HCT116 (cell line): ENCODE measurements around the gene IL1RAPL2. TPM values are rescaled to one million over a fixed set of nuclear protein-coding genes. Genes with fewer than 3 reads are reported as not detected.

Source experiments
- ATAC-seq: fragments of 200-7000 bp; cut with Tn5 transposase; 2 replicates; pipeline ENCODE4 v1.9.1; 2020; ENCODE audit warnings: mild to moderate bottlenecking, moderate library complexity
- BruUV-seq: library from RNA; stranded (reverse); fragments of 400-500 nt; replicated peaks from 2 replicates; lab custom pipeline; 2021; lab: Mats Ljungman, UMichigan
- CTCF ChIA-PET: fragments of 300-600 bp; sonication (Branson Sonifier 250); formaldehyde crosslinking; loops from one replicate; lab custom pipeline; 2021; ENCODE audit warnings: antibody characterized with exemption; lab: Charles Lee
- POLR2A ChIA-PET: fragments of 300-600, 350-600 bp; sonication (Branson Sonifier 250); formaldehyde crosslinking; loops from one replicate; lab custom pipeline; 2021; ENCODE audit warnings: antibody characterized with exemption; lab: Charles Lee
- RAD21 ChIA-PET, 2 experiments: fragments of 300-600 bp; sonication (Branson Sonifier 250); formaldehyde crosslinking; loops; one replicate each; lab custom pipeline; 2023; ENCODE audit warnings: low total read pairs in 2 of 2; ENCODE audit not compliant: uncharacterized antibody in 2 of 2, unreplicated experiment in 2 of 2, low non-redundant PET in 1 of 2; lab: Charles Lee
- DNase-seq: peaks from one replicate; pipeline ENCODE4 v3.0.0-alpha.2; 2010; ENCODE audit warnings: low read depth, low spot score
- H2AFZ ChIP-seq: fragments of 200-600 bp; shearing (Covaris generic), sonication (generic); 2 replicates; pipeline ENCODE4 v1.6.1; 2017; ENCODE audit warnings: low read depth, mixed run types, mixed read lengths, antibody characterized with exemption, low read length; ENCODE audit not compliant: poor library complexity, severe bottlenecking
- H3K27ac ChIP-seq: 2 replicates; pipeline ENCODE4 v1.5.1; 2012; ENCODE audit warnings: low read depth, low read length
- H3K27me3 ChIP-seq: fragments of 200-600 bp; sonication (generic); 2 replicates; pipeline ENCODE4 v1.6.1; 2016; ENCODE audit warnings: mixed run types, low read length, mixed read lengths; ENCODE audit not compliant: insufficient read depth
- H3K36me3 ChIP-seq, 2 experiments: fragments of 200-500 bp in 1 of 2; fragments of 200-600 bp in 1 of 2; sonication (Bioruptor generic) in 1 of 2; sonication (generic) in 1 of 2; 2 replicates each; pipeline versions ENCODE4 v1.5.1 to v1.6.1; 2014 to 2016; ENCODE audit warnings: low read length in 2 of 2, inconsistent platforms in 1 of 2, mixed read lengths in 1 of 2, mixed run types in 1 of 2; ENCODE audit not compliant: insufficient read depth in 2 of 2, control insufficient read depth in 1 of 2
- H3K4me1 ChIP-seq, 2 experiments: fragments of 200-600 bp in 1 of 2; sonication (generic) in 1 of 2; 2 replicates each; pipeline versions ENCODE4 v1.5.1 to v1.6.1; 2012 to 2017; ENCODE audit warnings: low read length in 2 of 2, inconsistent platforms in 1 of 2, mild to moderate bottlenecking in 1 of 2, mixed read lengths in 1 of 2, mixed run types in 1 of 2, moderate library complexity in 1 of 2; ENCODE audit not compliant: insufficient read depth in 2 of 2, control insufficient read depth in 1 of 2
- H3K4me2 ChIP-seq: fragments of 200-600 bp; sonication (generic); 2 replicates; pipeline ENCODE4 v1.6.1; 2017; ENCODE audit warnings: mixed run types, low read length, mixed read lengths
- H3K4me3 ChIP-seq, 2 experiments: fragments of 200-600 bp in 1 of 2; sonication (generic) in 1 of 2; replicated peaks in 1 of 2; 2 replicates each; pipeline ENCODE4 v1.5.1; 2011 to 2016; ENCODE audit warnings: low read length in 2 of 2, control low read depth in 1 of 2, low read depth in 1 of 2, mild to moderate bottlenecking in 1 of 2, mixed read lengths in 1 of 2, mixed run types in 1 of 2
- H3K79me2 ChIP-seq: fragments of 200-600 bp; sonication (generic); 2 replicates; pipeline ENCODE4 v1.6.1; 2017; ENCODE audit warnings: mild to moderate bottlenecking, mixed run types, low read length, moderate library complexity, mixed read lengths; ENCODE audit not compliant: insufficient read depth
- H3K9ac ChIP-seq: fragments of 200-600 bp; sonication (generic); 2 replicates; pipeline ENCODE4 v1.6.1; 2016; ENCODE audit warnings: low read length, mixed read lengths
- H3K9me2 ChIP-seq: fragments of 200-600 bp; sonication (generic), shearing (Covaris generic); 2 replicates; pipeline ENCODE4 v1.6.1; 2017; ENCODE audit warnings: mixed run types, mild to moderate bottlenecking, moderate library complexity; ENCODE audit not compliant: insufficient read depth
- H3K9me3 ChIP-seq, 2 experiments: fragments of 200-500 bp in 1 of 2; fragments of 200-600 bp in 1 of 2; sonication (Bioruptor generic) in 1 of 2; sonication (generic) in 1 of 2; 2 replicates each; pipeline ENCODE4 v1.6.1; 2014 to 2017; ENCODE audit warnings: low read length in 2 of 2, mixed read lengths in 2 of 2, inconsistent platforms in 1 of 2, low read depth in 1 of 2, mild to moderate bottlenecking in 1 of 2, mixed run types in 1 of 2, moderate library complexity in 1 of 2; ENCODE audit not compliant: control insufficient read depth in 1 of 2, insufficient read depth in 1 of 2
- H4K20me1 ChIP-seq: fragments of 200-600 bp; sonication (generic), shearing (Covaris generic); 2 replicates; pipeline ENCODE4 v1.6.1; 2017; ENCODE audit warnings: mixed run types, mild to moderate bottlenecking, moderate library complexity; ENCODE audit not compliant: insufficient read depth
- CEBPB ChIP-seq: IDR thresholded peaks from 2 replicates; pipeline ENCODE4 v1.6.1; 2012; ENCODE audit warnings: low read depth
- EGR1 ChIP-seq: IDR thresholded peaks from 2 replicates; pipeline ENCODE4 v1.6.1; 2012; ENCODE audit warnings: low read depth
- ELF1 ChIP-seq: IDR thresholded peaks from 2 replicates; pipeline ENCODE4 v1.6.1; 2012; ENCODE audit warnings: low read depth, borderline replicate concordance
- EZH2phosphoT487 ChIP-seq: fragments of 200-600 bp; IDR thresholded peaks from 2 replicates; pipeline ENCODE4 v1.6.1; 2018; ENCODE audit warnings: antibody characterized with exemption, borderline replicate concordance
- FOSL1 ChIP-seq: IDR thresholded peaks from 2 replicates; pipeline ENCODE4 v1.6.1; 2012; ENCODE audit warnings: low read depth
- JUND ChIP-seq: IDR thresholded peaks from 2 replicates; pipeline ENCODE4 v1.6.1; 2012
- POLR2A ChIP-seq: IDR thresholded peaks from 2 replicates; pipeline ENCODE4 v1.7.0; 2011; ENCODE audit warnings: borderline replicate concordance; ENCODE audit not compliant: insufficient read depth, insufficient read length; ENCODE audit errors: extremely low read depth
- POLR2AphosphoS5 ChIP-seq: IDR thresholded peaks from 2 replicates; pipeline ENCODE4 v1.6.1; 2011; ENCODE audit warnings: mild to moderate bottlenecking, low read depth, low read length, moderate library complexity
- RAD21 ChIP-seq: IDR thresholded peaks from 2 replicates; pipeline ENCODE4 v1.6.1; 2012; ENCODE audit warnings: low read depth, mild to moderate bottlenecking
- SIN3A ChIP-seq: IDR thresholded peaks from 2 replicates; pipeline ENCODE4 v1.6.1; 2012; ENCODE audit warnings: low read depth
- SRF ChIP-seq: IDR thresholded peaks from 2 replicates; pipeline ENCODE4 v1.6.1; 2012; ENCODE audit warnings: low read depth
- TCF7L2 ChIP-seq: IDR thresholded peaks from 2 replicates; pipeline ENCODE4 v1.7.0; 2011; ENCODE audit warnings: borderline replicate concordance, inconsistent platforms; ENCODE audit not compliant: insufficient read depth, insufficient read length; ENCODE audit errors: extremely low read depth
- YY1 ChIP-seq: IDR thresholded peaks from 2 replicates; pipeline ENCODE4 v1.6.1; 2011; ENCODE audit warnings: low read length, low read depth, moderate library complexity, mild to moderate bottlenecking; ENCODE audit not compliant: insufficient replicate concordance; ENCODE audit errors: extremely low read depth
- ZFX ChIP-seq: fragments of 450-650 bp; IDR thresholded peaks from 2 replicates; pipeline ENCODE4 v1.6.1; 2017
- ZNF274 ChIP-seq: fragments of 200-500 bp; sonication (Bioruptor generic); IDR thresholded peaks from 2 replicates; pipeline ENCODE4 v1.6.1; 2014; ENCODE audit warnings: mild to moderate bottlenecking, low read depth, low read length, inconsistent platforms
- intact Hi-C: fragments of 100-400 bp; cut with micrococcal nuclease; formaldehyde crosslinking; loops from 2 replicates; pipeline ENCODE4 v1.10.0; 2022
- total RNA-seq: library from RNA; stranded (reverse); gene quantifications from one replicate; pipeline ENCODE4 v1.2.1, GENCODE V29; 2021; ENCODE audit not compliant: unreplicated experiment
- TF ChIP-seq, protein P1 (sequence below): IDR thresholded peaks from 2 replicates; pipeline ENCODE4 v1.6.1; 2012; ENCODE audit warnings: low read depth

IL1RAPL2 gene
- total RNA-seq, 1 experiment from 2014 or later, result not detected

DNA sequence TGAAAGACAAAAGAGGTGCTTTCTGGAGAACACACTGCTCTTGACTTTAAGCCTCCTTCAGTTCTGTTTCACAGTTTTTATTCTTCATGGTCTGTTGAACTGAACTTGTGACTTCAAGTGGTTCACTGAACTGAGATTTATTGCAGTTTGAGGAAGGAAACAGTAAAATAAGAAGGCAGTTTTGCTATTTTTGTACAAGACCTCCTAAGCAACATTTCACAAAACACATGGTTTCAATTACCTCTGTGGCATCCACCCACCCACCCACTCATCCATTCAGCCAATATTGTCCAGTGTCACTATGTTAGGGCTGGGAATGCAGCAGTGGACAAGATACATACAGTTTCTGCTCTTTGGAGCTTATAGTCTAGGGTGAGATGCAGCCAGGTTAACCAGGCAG lies 131.3 kb downstream of the IL1RAPL2 start:
- POLR2A ChIA-PET, result no interaction called here
- Histone ChIP-seq H3K9me3 (no peaks in the 10 kb centered on the region), H4K20me1 (no peaks in the 10 kb centered on the region), H3K27me3 (no peaks in the 10 kb centered on the region), H3K36me3 (no peaks in the 10 kb centered on the region), H3K79me2 (no peaks in the 10 kb centered on the region), H3K27ac (no peak overlapping the region), H3K9ac (no peak overlapping the region), H2AFZ (no peak overlapping the region), H3K4me2 (no peak overlapping the region), H3K9me2 (no peaks in the 10 kb centered on the region), H3K4me1 (no peaks in the 10 kb centered on the region), H3K4me3 (no peak overlapping the region)
- no TSS peak for BruUV-seq
- no peak for TF ChIP-seq JUND
- TF ChIP-seq FOSL1, result no peak
- no peak for TF ChIP-seq SRF
- TF ChIP-seq ZFX, result no peak
- TF ChIP-seq ZNF274, result no peak
- no peak for TF ChIP-seq POLR2AphosphoS5
- no peak for TF ChIP-seq TCF7L2
- TF ChIP-seq EGR1, result no peak
- TF ChIP-seq POLR2A, result no peak
- TF ChIP-seq CEBPB, result no peak
- TF ChIP-seq YY1, result no peak
- TF ChIP-seq ELF1, result no peak
- TF ChIP-seq SIN3A, result no peak
- TF ChIP-seq, protein P1, sequence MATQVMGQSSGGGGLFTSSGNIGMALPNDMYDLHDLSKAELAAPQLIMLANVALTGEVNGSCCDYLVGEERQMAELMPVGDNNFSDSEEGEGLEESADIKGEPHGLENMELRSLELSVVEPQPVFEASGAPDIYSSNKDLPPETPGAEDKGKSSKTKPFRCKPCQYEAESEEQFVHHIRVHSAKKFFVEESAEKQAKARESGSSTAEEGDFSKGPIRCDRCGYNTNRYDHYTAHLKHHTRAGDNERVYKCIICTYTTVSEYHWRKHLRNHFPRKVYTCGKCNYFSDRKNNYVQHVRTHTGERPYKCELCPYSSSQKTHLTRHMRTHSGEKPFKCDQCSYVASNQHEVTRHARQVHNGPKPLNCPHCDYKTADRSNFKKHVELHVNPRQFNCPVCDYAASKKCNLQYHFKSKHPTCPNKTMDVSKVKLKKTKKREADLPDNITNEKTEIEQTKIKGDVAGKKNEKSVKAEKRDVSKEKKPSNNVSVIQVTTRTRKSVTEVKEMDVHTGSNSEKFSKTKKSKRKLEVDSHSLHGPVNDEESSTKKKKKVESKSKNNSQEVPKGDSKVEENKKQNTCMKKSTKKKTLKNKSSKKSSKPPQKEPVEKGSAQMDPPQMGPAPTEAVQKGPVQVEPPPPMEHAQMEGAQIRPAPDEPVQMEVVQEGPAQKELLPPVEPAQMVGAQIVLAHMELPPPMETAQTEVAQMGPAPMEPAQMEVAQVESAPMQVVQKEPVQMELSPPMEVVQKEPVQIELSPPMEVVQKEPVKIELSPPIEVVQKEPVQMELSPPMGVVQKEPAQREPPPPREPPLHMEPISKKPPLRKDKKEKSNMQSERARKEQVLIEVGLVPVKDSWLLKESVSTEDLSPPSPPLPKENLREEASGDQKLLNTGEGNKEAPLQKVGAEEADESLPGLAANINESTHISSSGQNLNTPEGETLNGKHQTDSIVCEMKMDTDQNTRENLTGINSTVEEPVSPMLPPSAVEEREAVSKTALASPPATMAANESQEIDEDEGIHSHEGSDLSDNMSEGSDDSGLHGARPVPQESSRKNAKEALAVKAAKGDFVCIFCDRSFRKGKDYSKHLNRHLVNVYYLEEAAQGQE, result no peak
- TF ChIP-seq RAD21, result no peak
- no peak for TF ChIP-seq EZH2phosphoT487
- intact Hi-C loops, result no loop called here
- no peak for ATAC-seq
- no peak for DNase-seq
- CTCF ChIA-PET, result no interaction called here
- RAD21 ChIA-PET, result no interaction called here
